Gastrocnemius medialis (tissue), 4 donors: ENCODE data around the gene MYO15A.

Source experiments
- CTCF ChIP-seq, 5 experiments: fragments of 450-650 bp in 3 of 5; fragments of 200-600 bp in 2 of 5; sonication (generic) in 2 of 5; IDR thresholded peaks in 4 of 5; conservative IDR thresholded peaks in 1 of 5; 1 replicate in 4 of 5; 2 replicates in 1 of 5; pipeline ENCODE4 v1.5.1; 2016 to 2019; ENCODE audit warnings: antibody characterized with exemption in 5 of 5, mild to moderate bottlenecking in 3 of 5, moderate library complexity in 3 of 5
- POLR2A ChIP-seq, 2 donors: fragments of 450-650 bp; IDR thresholded peaks; one replicate each; pipeline ENCODE4 v1.6.1; 2017; ENCODE audit warnings: antibody characterized with exemption in 2 of 2, mild to moderate bottlenecking in 2 of 2, moderate library complexity in 2 of 2

- TF ChIP-seq CTCF (IDR thresholded peaks at IDR 0.05 in 4 of 5, conservative IDR thresholded peaks at IDR 0.05 in 1 of 5) (no peak), POLR2A (IDR thresholded peaks at IDR 0.05) (no peak)
Measured at GRCh38 chr17:18099516-18099915, 9.0 kb upstream of the MYO15A start.
